RWPE1 (cell line): ENCODE results near the gene RGS19.
"Not testable (repeated sequence)": the region's sequence is repeated elsewhere in the genome, so short reads cannot be mapped to it uniquely, and the experiment has no call there.

ENCODE experiments used
- CTCF ChIA-PET: fragments of 350-600 bp; sonication (Branson Sonifier 250); formaldehyde crosslinking; extraction: SDS; loops from one replicate; lab custom pipeline; 2021; lab: Yijun Ruan, JAX
- POLR2A ChIA-PET: fragments of 400-600 bp; formaldehyde crosslinking; extraction: SDS; loops from one replicate; lab custom pipeline; 2020; ENCODE audit warnings: antibody characterized with exemption; ENCODE audit not compliant: low non-redundant PET; lab: Yijun Ruan, JAX
- DNase-seq: peaks from one replicate; pipeline ENCODE4 v3.0.0; 2012; ENCODE audit warnings: low spot score
- H3K27ac ChIP-seq: fragments of 450-650 bp; 2 replicates; pipeline ENCODE4 v1.5.1; 2017
- TF ChIP-seq, protein P1 (sequence below): fragments of 450-650 bp; conservative IDR thresholded peaks from 2 replicates; pipeline ENCODE4 v1.5.1; 2017; ENCODE audit warnings: low read depth, mild to moderate bottlenecking

Gene RGS19, protein sequence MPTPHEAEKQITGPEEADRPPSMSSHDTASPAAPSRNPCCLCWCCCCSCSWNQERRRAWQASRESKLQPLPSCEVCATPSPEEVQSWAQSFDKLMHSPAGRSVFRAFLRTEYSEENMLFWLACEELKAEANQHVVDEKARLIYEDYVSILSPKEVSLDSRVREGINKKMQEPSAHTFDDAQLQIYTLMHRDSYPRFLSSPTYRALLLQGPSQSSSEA

DNA sequence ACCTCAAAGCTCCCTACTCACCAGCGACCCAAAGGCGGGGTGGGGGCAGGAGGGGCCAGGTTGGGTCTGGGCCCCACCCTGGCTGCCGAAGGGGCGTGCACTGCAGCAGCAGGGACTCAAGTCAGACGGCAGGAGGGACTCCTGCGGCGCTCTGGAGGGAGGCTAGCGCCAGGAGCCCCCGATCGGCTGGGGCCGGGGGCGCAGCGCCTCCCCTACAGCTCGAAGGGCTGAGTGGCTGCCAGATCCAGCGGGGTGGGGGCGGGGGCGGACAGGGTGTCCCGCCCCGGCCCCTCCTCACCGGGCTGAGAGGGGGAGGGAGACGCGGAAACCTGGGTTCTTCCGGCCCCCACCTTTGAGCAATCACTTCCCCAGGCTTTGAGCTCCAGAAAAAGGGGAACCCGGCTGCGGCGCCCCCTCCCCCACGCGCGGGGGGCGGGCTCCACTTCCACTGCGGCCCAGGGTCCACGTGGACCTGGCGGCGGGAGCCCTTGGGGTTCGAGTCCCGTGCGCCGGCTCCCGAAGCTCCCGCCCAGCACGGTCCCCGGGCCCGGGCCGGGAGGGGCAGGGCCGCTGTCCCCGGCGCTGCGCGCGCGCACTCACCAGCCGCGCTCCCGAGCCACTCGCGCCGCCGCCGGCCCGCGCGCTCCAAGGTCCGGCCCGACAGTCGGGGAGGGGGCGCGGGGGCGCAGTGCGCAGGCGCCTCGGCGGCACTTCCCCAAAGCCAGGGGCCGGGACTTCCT is at the start of gene RGS19:
TSS of gene RGS19 (minus strand) at position 246 of the 740 bp plus-strand sequence. CDS start 2,632 bp downstream, outside the sequence.
- no peak for DNase-seq
- ChIA-PET CTCF (interaction anchor here (0.6 to 6.6 kb wide), 9 partner anchors 10 to 799 kb away, joined by 3 to 59 read pairs (median 4); no protein-coding TSS in a partner anchor), POLR2A (no interaction called here)
- H3K27ac ChIP-seq = peak within 1 kb of the TSS; percentile 77
- TF ChIP-seq, protein P1, sequence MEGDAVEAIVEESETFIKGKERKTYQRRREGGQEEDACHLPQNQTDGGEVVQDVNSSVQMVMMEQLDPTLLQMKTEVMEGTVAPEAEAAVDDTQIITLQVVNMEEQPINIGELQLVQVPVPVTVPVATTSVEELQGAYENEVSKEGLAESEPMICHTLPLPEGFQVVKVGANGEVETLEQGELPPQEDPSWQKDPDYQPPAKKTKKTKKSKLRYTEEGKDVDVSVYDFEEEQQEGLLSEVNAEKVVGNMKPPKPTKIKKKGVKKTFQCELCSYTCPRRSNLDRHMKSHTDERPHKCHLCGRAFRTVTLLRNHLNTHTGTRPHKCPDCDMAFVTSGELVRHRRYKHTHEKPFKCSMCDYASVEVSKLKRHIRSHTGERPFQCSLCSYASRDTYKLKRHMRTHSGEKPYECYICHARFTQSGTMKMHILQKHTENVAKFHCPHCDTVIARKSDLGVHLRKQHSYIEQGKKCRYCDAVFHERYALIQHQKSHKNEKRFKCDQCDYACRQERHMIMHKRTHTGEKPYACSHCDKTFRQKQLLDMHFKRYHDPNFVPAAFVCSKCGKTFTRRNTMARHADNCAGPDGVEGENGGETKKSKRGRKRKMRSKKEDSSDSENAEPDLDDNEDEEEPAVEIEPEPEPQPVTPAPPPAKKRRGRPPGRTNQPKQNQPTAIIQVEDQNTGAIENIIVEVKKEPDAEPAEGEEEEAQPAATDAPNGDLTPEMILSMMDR = no peak

DNA sequence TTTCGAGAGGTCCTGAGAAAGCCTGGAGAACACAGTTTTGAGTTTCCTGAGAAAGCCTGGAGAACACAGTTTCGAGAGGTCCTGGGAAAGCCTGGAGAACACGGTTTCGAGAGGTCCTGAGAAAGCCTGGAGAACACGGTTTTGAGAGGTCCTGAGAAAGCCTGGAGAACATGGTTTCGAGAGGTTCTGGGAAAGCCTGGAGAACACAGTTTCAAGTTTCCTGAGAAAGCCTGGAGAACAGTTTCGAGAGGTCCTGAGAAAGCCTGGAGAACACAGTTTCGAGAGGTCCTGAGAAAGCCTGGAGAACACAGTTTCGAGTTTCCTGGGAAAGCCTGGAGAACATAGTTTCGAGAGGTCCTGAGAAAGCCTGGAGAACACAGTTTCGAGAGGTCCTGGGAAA is 44.2 kb upstream of the RGS19 start:
- not testable (repeated sequence) for DNase-seq, H3K27ac ChIP-seq
- CTCF ChIA-PET = interaction anchor here (0.7 kb wide), 1 partner anchor 43 kb away, joined by 3 read pairs; no protein-coding TSS in a partner anchor

DNA sequence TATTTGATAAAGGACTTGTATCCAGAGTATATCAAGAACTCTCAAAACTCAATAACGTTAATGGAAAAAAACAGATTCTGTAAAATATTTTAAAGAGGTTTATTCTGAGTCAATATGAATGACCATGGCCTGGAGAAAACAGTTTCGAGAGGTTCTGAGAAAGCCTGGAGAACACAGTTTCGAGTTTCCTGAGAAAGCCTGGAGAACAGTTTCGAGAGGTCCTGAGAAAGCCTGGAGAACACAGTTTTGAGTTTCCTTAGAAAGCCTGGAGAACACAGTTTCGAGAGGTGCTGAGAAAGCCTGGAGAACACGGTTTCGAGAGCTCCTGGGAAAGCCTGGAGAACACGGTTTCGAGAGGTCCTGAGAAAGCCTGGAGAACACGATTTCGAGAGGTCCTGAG is 43.6 kb upstream of the RGS19 start:
- POLR2A ChIA-PET, H3K27ac ChIP-seq, DNase-seq: not testable (repeated sequence)
- CTCF ChIA-PET = interaction anchor here (0.6 to 4.5 kb wide), 3 partner anchors 43 to 102 kb away, joined by 3 to 53 read pairs (median 4); no protein-coding TSS in a partner anchor

More for the DNA sequence above, 44.2 kb upstream of the RGS19 start:
- POLR2A ChIA-PET = not testable (repeated sequence)

GRCh38 chr20:64121586-64121985 is 42.3 kb upstream of the RGS19 start:
- DNase-seq = no peak
- H3K27ac ChIP-seq = no peak overlapping the region
- TF ChIP-seq, protein P1 = no peak
- ChIA-PET POLR2A (interaction anchor here (0.7 kb wide), 1 partner anchor 35 kb away, joined by 4 read pairs; no protein-coding TSS in a partner anchor), CTCF (interaction anchor here (0.6 to 4.5 kb wide), 11 partner anchors 12 to 148 kb away, joined by 3 to 59 read pairs (median 4); partner anchors contain the start of genes LKAAEAR1, OPRL1 and RGS19)

DNA sequence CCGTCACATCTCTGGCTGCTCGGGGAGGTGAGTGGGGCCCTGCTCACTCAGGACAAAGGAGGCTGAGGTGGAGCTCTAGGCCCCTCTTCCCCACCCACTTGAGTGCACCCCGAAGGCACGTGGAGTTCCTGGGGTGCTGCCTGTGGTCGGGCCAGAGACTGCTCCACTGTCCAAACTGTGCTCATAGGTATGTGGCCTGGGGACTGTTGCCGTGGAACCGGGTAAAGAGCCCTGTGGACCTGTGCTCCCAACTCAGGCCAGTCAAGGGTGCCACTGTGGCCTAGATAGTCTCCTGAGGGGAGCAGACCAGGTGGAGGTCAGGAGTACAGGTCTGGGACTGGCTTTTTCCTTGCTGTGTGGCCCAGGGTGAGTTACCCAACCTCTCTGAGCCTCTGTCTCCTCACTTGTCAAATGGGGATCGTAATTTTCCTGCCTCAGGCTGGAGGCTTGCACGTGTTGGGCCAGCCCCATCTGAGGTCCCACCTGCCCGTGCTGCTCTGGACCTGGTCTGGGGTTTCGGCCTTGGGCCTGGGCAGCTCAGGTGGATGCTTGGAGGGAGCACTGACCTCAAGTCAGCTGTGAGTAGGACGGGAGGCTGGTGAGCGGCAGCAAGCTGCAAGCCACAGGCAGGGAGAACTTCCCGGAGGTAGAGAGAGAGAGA is 40.5 kb upstream of the RGS19 start:
- TF ChIP-seq, protein P1 = no peak
- CTCF ChIA-PET = interaction anchor here (0.6 to 4.5 kb wide), 21 partner anchors 18 to 1468 kb away, joined by 3 to 59 read pairs (median 5); partner anchors contain the start of genes C20orf204, LKAAEAR1, OPRL1 and PRPF6
- DNase-seq = no peak
- POLR2A ChIA-PET = no interaction called here
- H3K27ac ChIP-seq = no peak overlapping the region; the same call in 1 of the 2 replicates

DNA sequence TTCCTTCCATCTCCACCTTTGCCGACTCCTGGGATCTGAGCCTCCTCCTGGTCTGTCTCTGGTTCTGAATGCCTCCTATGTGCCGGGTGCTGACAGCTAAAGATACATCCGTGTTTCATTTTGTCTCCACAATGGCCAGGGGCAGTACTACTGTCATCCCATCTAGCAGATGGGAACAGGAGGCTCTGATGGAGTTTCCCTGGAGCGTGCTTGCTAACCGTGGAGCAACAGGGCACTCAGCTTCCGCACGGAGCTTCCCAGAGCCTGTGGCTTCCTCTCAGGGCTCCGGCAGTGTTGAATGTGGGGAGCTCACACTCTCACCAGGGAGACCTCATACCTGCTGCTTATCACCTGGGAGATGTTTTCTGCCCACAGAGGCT is 40.0 kb upstream of the RGS19 start:
- ChIA-PET POLR2A (no interaction called here), CTCF (interaction anchor here (0.7 to 4.5 kb wide), 7 partner anchors 17 to 150 kb away, joined by 3 to 59 read pairs (median 6); partner anchors contain the start of genes LKAAEAR1, OPRL1, PRPF6 and RGS19)
- TF ChIP-seq, protein P1 = no peak
- DNase-seq = no peak
- no peak overlapping the region; the same call in 1 of the 2 replicates for H3K27ac ChIP-seq

DNA sequence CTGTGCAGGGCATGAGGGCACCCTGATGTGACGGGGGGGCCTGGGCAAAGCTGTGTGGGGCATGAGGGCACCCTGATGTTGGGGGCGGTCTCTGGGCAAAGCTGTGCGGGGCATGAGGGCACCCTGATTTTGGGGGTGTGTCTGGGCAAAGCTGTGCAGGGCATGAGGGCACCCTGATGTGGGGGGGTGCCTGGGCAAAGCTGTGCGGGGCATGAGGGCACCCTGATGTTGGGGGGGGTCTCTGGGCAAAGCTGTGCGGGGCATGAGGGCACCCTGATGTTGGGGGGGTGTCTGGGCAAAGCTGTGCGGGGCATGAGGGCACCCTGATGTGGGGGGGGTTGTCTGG is 38.1 kb upstream of the RGS19 start:
- POLR2A ChIA-PET = not testable (repeated sequence)

More for the DNA sequence above, 38.1 kb upstream of the RGS19 start:
- not testable (repeated sequence) for H3K27ac ChIP-seq, DNase-seq
- CTCF ChIA-PET = interaction anchor here (0.7 to 1.0 kb wide), 2 partner anchors 79 to 535 kb away, joined by 3 to 4 read pairs; no protein-coding TSS in a partner anchor
